NCI-H2227 treated with DMSO at 0.1 percent for 48 hours (cell line): ENCODE data around the gene SLC2A13.
"Not testable (repeated sequence)": the region's sequence is repeated elsewhere in the genome, so short reads cannot be mapped to it uniquely, and the experiment has no call there.

Source experiments
- DNase-seq: peaks from one replicate; lab custom pipeline; 2025; lab: John Stamatoyannopoulos, UW

Gene SLC2A13

GRCh38 chr12:39804898-39805297 lies 301.0 kb downstream of the SLC2A13 start:
- no peak for DNase-seq

DNA sequence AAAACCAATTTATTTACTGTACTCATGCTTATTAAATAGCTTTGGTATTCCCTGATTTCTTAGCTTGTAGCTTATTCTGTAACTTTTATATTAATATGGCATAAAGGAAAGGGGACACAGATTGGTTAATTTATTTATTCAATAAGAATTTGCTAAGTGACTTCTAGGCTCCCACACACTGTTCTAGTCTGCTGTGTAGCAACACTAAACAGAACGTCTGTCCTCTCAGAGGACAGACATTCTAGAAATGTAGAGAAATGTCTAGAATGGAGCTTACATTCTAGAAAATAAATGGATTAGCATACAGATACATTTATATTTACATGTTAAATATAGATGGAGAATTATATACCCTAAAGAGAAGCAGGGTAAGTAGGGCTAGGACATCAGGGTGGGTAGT lies 301.4 kb downstream of the SLC2A13 start:
- no peak for DNase-seq

DNA sequence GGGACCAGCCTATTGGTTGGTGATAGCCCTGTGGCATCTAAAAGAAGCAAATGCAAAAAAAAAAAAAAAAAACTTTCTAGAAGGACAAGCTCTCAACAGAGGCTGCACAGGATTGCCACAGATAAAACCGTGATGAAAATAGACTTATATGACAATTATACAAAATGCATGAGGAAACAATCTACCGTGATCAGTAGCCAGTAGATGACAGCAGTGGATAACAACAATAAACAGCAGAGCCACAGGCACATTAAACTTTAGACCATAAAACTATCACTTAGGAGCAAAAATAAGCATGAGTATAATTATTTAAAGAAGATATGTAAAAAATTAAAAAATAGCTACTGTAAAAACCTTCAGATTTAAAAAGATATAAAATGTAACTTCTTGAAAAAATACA lies 302.7 kb downstream of the SLC2A13 start:
- DNase-seq, result no peak

- DNase-seq, result no peak
These were observed 306.9 kb downstream of the SLC2A13 start for GRCh38 chr12:39798977-39799376.

- no peak for DNase-seq
These were observed 307.5 kb downstream of the SLC2A13 start for GRCh38 chr12:39798429-39798828.

DNA sequence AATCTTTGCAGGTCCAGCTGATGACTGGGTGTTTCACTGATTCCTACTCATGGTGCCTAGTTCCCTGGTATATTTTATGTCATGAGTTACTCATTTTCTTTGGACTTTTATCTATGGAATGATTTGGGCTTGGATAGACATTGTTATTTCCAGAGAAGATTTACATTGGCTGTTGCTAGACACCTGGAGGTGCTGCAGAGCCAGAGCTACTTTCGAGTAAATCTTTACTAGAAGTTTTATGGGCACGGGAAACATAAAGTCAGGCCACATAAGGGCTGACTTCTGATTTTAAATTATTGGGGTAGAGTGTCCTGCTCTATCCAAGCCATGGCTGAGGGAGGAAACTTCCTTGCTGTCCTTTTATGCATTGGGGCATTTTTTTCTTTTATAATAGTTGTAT lies 310.4 kb downstream of the SLC2A13 start:
- no peak for DNase-seq

DNA sequence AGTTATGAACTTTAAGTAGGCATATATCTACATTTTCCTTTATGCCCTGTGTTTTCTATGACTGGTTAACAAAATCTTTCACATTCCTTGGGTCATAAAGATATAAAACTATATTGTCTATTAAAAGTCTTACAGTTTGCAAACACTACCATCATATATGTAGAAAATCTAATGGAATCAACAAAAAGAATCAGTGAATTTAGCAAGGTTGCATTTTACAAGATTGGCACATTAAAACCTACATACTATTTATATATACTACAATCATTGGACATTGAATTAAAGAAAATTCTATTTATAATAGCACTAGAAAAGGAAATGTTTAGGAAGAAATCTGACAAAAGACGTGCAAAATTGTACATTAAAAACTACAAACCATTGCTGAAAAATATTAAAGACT lies 312.9 kb downstream of the SLC2A13 start:
- no peak for DNase-seq

- DNase-seq, result no peak
These were observed 317.6 kb downstream of the SLC2A13 start for GRCh38 chr12:39788239-39788638.

GRCh38 chr12:39785814-39786213 lies 320.1 kb downstream of the SLC2A13 start:
- DNase-seq, result not testable (repeated sequence)

DNA sequence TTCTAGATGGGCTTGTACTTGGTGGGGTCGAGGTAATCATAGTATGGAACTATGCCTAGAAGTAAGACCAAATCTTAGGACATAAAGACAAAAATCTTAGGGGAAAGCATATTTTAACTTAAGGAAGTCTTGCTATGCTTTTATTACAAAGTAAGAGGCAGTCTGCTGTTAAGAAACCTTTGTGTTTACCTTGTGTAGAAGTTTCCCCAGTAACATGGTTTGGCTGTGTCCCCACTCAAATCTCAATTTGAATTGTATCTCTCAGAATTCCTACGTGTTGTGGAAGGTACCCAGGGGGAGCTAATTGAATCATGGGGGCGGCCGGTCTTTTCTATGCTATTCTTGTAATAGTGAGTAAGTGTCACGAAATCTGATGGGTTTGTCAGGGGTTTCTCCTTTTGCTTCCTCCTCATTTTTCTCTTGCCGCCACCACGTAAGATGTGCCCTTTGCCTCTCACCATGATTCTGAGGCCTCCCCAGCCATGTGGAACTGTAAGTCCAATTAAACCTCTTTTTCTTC lies 323.8 kb downstream of the SLC2A13 start:
- no peak for DNase-seq

DNA sequence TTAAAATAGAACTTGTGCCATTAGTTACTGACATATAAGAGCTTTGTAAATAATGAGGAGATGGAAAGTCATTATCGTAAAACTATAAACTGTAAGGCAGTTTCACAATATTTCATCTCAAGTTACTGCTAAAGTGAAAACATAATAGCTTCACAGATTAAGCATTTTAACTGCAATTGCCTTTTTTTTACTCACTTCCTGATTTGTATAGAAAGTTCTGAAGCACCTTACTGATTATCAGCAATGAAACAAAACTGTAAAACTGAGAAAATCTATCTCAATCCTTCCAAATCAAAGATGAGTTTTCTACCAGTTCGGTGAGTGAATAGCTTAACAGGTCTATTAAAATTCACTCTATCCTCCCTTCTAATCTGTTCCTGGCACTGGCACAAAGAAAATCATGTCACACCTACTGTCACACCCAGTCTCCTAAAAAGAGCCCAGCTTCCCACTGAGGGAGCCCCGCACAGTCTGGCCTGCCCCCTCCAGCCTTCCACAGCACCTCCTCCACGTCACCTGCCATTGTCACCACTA lies 324.9 kb downstream of the SLC2A13 start:
- DNase-seq, result no peak

- no peak for DNase-seq
These were observed 325.4 kb downstream of the SLC2A13 start for GRCh38 chr12:39780411-39780912.

DNA sequence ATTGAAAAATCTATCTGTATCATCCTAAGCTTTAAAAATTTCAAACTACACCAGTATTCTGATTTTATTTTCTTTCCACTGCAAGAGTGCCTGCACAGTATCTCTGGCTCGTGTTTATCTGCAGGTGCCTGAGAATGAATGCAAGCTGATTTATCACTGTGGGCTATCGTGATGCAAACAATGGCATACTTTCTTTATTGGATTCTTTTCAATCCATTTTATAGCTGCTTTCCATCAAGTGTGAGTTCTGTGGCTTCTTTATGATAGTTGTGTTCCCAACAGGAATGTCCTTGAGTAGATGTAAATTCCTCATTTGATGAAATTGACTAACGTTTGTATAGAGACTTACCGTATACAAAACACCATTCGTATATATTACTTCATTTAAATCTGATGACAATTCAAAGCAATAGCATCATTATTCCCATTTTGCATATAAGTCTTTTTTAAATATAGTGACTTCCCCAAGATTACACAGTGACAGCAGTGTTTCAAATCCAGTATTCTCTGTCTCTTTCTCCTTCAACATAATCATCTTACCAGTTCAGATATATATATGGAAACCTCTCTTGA lies 326.0 kb downstream of the SLC2A13 start:
- DNase-seq, result no peak

DNA sequence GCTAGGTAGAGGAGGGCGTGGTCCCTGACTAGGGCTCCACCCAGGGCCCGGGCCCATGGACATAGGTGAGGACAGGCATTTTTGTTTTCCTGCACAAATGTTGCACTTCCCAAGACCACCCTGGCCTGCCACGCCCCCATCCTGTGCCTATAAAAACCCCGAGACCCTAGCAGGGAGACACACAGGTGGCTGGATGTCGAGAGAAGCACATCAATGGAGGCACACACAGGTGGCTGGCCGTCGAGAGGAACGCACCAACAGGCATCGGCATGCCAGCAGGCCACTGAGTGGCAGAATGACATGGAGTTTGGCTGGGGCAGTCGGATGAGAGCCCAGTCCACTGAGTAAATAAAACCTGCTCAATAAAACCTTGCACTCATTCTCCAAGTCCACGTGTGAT lies 328.4 kb downstream of the SLC2A13 start:
- no peak for DNase-seq

DNA sequence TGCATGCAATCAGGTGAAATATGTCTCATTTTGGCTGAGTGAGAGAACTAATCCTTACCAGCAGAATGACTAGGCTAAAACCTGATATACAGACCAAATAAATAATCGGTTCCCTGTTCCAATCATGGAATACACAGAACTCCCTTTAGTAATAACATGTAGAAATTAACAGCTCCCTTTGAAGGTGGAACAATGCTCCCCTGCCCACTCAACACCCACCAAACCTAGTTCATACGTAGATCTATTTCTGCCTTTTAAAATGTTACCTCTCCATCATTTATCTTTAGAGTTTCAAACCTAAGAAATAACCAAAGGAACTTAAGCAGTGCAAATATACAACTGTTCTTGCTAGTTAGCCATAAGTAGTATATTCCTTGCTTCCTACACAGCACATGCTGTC lies 332.6 kb downstream of the SLC2A13 start:
- no peak for DNase-seq

GRCh38 chr12:39772821-39773259 lies 333.0 kb downstream of the SLC2A13 start:
- no peak for DNase-seq

DNA sequence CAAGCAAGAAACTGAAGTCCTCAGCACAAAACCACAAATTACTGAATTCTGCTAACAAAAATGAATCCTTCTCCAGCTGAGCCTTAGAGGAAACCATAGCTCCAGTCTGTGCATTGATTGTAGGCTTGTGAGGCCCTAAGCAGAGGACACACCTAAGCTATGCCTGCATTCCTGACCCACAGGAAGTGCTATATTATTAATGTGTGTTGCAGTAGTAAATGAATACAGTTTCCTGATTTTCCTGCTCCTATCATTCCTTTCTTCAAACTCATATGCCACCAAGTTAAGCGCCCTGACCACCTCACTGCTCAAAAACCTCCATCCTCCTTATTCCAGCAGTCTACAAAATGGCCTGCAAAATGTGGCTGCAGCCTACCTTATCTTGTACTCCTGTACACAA lies 334.4 kb downstream of the SLC2A13 start:
- DNase-seq, result no peak

DNA sequence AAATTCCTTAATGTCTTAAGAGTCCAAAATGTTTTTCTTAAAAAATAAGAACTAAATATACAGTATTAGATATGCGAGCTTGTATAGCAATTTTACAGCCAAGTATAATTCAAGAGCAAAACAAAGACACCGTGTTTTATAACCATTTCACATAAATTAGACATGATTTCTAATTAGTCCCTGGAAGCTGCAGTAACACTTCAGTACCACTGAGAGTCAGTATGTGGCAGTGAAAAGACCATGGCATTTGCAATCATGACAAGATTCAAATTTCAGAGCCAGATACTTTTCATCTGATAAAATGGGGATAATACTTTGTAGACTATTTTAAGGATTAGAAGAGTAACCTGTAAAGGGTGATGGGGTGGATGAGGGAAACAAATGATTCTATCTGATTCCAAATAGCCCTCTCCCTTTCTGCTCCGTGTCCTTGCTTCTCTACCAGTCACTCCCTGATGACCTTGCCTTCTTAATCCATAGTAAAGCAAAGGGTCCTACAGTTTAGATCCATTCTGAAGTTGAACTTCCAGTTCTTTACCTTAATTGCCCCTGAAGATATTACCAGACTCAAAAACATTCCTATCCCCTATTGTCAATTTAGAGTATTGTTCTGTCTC lies 340.8 kb downstream of the SLC2A13 start:
- DNase-seq, result no peak

DNA sequence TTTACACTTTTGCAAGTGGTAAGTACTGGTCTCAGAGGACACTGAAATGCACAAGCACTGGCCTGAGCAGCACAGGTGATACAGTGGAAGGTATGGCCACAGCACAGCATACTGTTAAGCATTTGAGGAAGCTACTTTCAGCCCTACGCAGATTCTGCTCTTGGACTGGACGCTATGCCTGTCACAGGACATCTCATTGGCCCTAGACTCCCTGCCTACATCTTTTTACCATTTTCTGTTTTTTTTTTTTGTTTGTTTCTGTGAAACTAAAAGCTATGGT lies 342.1 kb downstream of the SLC2A13 start:
- DNase-seq, result no peak

DNA sequence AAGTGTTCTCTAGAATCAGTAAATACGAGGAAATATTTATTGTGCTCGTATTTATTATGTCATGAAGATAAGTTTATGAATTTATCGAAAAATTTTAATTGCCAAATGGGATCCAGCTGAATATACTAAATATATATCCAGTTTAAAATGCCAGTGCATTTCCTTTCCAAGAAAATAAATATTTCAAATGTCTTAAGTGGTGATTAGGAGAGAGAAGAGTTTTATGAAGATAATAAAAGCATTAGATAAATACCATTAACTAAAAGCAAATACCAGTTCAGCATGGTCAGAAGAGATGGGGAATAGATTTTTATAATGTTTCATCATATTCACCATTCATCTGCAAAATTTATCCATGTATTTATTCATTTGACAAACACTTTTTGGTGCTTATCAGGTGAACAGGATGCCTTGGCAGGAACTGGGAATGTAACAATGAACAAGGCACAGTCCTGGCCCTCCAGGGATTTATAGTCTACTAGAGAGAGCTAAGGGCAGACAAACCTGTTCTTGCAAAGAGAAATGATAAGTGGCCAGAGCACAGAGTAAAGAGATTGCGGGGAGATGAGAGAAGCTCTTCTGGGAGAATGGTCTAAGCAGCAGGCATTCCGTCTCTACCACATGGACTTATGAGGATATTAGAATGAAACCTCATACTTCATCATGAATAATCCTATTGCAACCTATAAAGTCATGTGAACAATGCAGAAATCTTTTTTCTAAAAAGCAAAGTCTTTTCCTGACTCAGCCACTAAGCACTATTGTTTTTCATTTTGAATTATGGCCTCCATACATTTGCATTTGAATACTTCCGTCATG lies 342.6 kb downstream of the SLC2A13 start:
- no peak for DNase-seq

DNA sequence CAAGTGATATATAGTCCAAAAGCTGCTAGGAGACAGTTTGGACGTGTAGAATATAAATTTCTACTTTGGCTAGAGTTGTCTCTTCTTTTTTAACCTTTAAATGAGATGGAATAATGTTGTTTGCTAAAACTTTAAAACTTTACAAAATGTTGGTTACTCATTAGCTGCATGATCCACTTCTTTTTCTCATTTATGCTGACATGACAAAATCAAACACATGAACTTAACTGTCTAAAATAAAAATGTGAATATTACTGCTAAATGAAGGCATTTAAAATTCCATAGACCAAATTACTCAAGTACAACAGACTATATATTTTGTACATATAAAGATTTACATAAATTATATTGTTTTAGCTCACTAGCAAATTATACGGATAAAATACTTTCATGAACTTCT lies 350.4 kb downstream of the SLC2A13 start:
- no peak for DNase-seq

DNA sequence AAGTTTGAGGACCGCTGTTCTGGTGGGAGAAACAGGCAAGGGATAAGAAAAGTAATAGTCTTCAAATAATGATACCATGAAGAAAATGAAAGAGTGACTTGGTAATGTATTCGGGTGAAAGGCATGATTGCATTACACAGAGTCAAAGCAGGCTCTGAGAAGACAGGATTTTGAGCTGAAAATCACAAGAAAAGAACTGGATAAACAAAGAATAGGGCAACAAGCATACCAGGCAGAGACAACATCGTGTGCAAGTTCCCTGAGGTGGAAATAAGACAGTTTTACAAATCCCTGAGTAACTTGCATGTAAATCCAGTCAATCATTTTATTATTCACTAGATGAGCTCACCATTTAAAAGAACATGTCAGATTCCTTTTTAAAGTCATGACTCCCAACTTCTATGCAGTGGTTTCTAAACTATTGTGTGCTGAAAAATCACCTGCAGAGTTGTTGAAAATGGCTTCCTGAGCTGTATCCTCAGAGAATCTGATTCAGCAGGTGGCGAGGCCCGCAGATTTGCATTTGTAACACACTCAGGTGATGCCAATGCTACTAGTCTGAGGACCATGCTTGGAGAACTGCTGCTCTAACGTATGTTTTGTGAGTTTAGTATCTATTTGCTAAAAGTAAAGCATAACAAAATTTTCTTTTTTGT lies 353.3 kb downstream of the SLC2A13 start:
- DNase-seq, result no peak
